Loucy (cell line): ENCODE data around the gene RPN1.
A peak's percentile ranks its signal among the peaks of the same experiment; 100 is the strongest.

Source experiments
- H2AFZ ChIP-seq: fragments of 200-600 bp; sonication (generic); 2 replicates; pipeline ENCODE4 v1.6.0; 2016; ENCODE audit warnings: antibody characterized with exemption, mild to moderate bottlenecking, low read length, moderate library complexity
- H3F3A ChIP-seq: fragments of 200-600 bp; 2 replicates; pipeline ENCODE4 v1.6.0; 2016; ENCODE audit warnings: antibody characterized with exemption, low read depth, mild to moderate bottlenecking
- H3K27me3 ChIP-seq: fragments of 200-600 bp; sonication (generic); 2 replicates; pipeline ENCODE4 v1.6.1; 2014; ENCODE audit warnings: low read length, mild to moderate bottlenecking; ENCODE audit not compliant: insufficient read depth, poor library complexity, severe bottlenecking
- H3K36me3 ChIP-seq: fragments of 200-600 bp; sonication (generic); 2 replicates; pipeline ENCODE4 v1.6.1; 2016; ENCODE audit warnings: low read length; ENCODE audit not compliant: insufficient read depth
- H3K4me1 ChIP-seq: fragments of 200-600 bp; sonication (generic); 2 replicates; pipeline ENCODE4 v1.5.1; 2014; ENCODE audit warnings: low read length, mild to moderate bottlenecking; ENCODE audit not compliant: insufficient read depth, poor library complexity, severe bottlenecking
- H3K4me2 ChIP-seq: fragments of 200-600 bp; sonication (generic); 2 replicates; pipeline ENCODE4 v1.6.0; 2014; ENCODE audit warnings: antibody characterized with exemption, low read length, low read depth, mild to moderate bottlenecking; ENCODE audit not compliant: poor library complexity, severe bottlenecking
- H3K4me3 ChIP-seq: fragments of 200-600 bp; sonication (generic); 2 replicates; pipeline ENCODE4 v1.5.1; 2014; ENCODE audit warnings: low read length, mild to moderate bottlenecking, mixed read lengths; ENCODE audit not compliant: poor library complexity, severe bottlenecking
- H3K79me2 ChIP-seq: fragments of 200-600 bp; sonication (generic); 2 replicates; pipeline ENCODE4 v1.6.1; 2014; ENCODE audit warnings: low read length; ENCODE audit not compliant: insufficient read depth
- H3K9ac ChIP-seq: fragments of 200-600 bp; sonication (generic); 2 replicates; pipeline ENCODE4 v1.6.0; 2014; ENCODE audit warnings: mild to moderate bottlenecking, low read depth, low read length, moderate library complexity; ENCODE audit not compliant: poor library complexity, severe bottlenecking
- H3K9me2 ChIP-seq: fragments of 200-600 bp; sonication (generic); replicated peaks from 2 replicates; pipeline ENCODE4 v1.6.1; 2016; ENCODE audit warnings: low read depth, low read length, mixed read lengths
- H3K9me3 ChIP-seq: fragments of 200-600 bp; sonication (generic); 2 replicates; pipeline ENCODE4 v1.6.1; 2014; ENCODE audit warnings: mild to moderate bottlenecking, antibody characterized with exemption, low read length, low read depth; ENCODE audit not compliant: insufficient read depth
- H4K20me1 ChIP-seq: fragments of 200-600 bp; sonication (generic); 2 replicates; pipeline ENCODE4 v1.6.0; 2014; ENCODE audit warnings: antibody characterized with exemption, low read length, mild to moderate bottlenecking; ENCODE audit not compliant: insufficient read depth, poor library complexity, severe bottlenecking
- CTCF ChIP-seq: fragments of 200-600 bp; sonication (generic); conservative IDR thresholded peaks from 2 replicates; pipeline ENCODE4 v1.5.1; 2014; ENCODE audit warnings: mild to moderate bottlenecking, antibody characterized with exemption, low read length
- EZH2phosphoT487 ChIP-seq: fragments of 200-600 bp; IDR thresholded peaks from 2 replicates; pipeline ENCODE4 v1.6.1; 2018; ENCODE audit warnings: antibody characterized with exemption, mild to moderate bottlenecking, moderate library complexity, borderline replicate concordance

Gene RPN1

GRCh38 chr3:128684986-128685726 lies 34.5 kb upstream of the RPN1 start:
- H3K9me3 ChIP-seq, result no peaks in the 10 kb centered on the region
- H4K20me1 ChIP-seq, result no peaks in the 10 kb centered on the region
- H3K9ac ChIP-seq, result peak overlapping the region; percentile 85
- no peak overlapping the region for H2AFZ ChIP-seq
- no peaks in the 10 kb centered on the region for H3K9me2 ChIP-seq
- no peaks in the 10 kb centered on the region for H3K36me3 ChIP-seq
- H3K4me1 ChIP-seq, result peaks cover 36% of the 10 kb centered on the region
- TF ChIP-seq EZH2phosphoT487 (no peak), CTCF (no peak)
- no peaks in the 10 kb centered on the region for H3K27me3 ChIP-seq
- H3K4me2 ChIP-seq, result peak overlapping the region; percentile 38
- H3F3A ChIP-seq, result peaks cover 16% of the 10 kb centered on the region
- peaks cover 15% of the 10 kb centered on the region for H3K79me2 ChIP-seq
- no peak overlapping the region for H3K4me3 ChIP-seq

GRCh38 chr3:128683957-128684356 lies 33.3 kb upstream of the RPN1 start:
- Histone ChIP-seq H3K4me1 (peaks cover 47% of the 10 kb centered on the region), H3K9me3 (no peaks in the 10 kb centered on the region), H2AFZ (no peak overlapping the region), H3K79me2 (peaks cover 24% of the 10 kb centered on the region), H3F3A (peaks cover 16% of the 10 kb centered on the region), H3K36me3 (no peaks in the 10 kb centered on the region), H3K4me3 (peak overlapping the region; percentile 57), H3K27me3 (no peaks in the 10 kb centered on the region), H3K9ac (peak overlapping the region; percentile 85), H4K20me1 (no peaks in the 10 kb centered on the region), H3K4me2 (peak overlapping the region; percentile 60), H3K9me2 (no peaks in the 10 kb centered on the region)
- TF ChIP-seq CTCF (no peak), EZH2phosphoT487 (no peak)

- Histone ChIP-seq H3K79me2 (peaks cover 24% of the 10 kb centered on the region), H3K9me2 (no peaks in the 10 kb centered on the region), H3K27me3 (no peaks in the 10 kb centered on the region), H4K20me1 (no peaks in the 10 kb centered on the region), H3K9me3 (no peaks in the 10 kb centered on the region), H3K9ac (peak overlapping the region; percentile 94), H3F3A (peaks cover 16% of the 10 kb centered on the region), H3K4me1 (peaks cover 47% of the 10 kb centered on the region), H3K36me3 (no peaks in the 10 kb centered on the region), H2AFZ (peak overlapping the region; percentile 56), H3K4me3 (peak overlapping the region; percentile 84), H3K4me2 (peak overlapping the region; percentile 88)
- no peak for TF ChIP-seq CTCF
- TF ChIP-seq EZH2phosphoT487, result no peak
These were observed 30.8 kb upstream of the RPN1 start for GRCh38 chr3:128681369-128681829.
